HG02852 (cell line): Measurements from ENCODE around the gene LETM1.

Experiments used
- ATAC-seq: cut with Tn5 transposase; IDR thresholded peaks from one replicate; pipeline ENCODE4 v1.9.1; 2021; ENCODE audit warnings: mild to moderate bottlenecking, moderate library complexity; ENCODE audit not compliant: unreplicated experiment

Gene LETM1

GRCh38 chr4:1783015-1783414 lies 72.9 kb downstream of the LETM1 start:
- ATAC-seq = no peak

- ATAC-seq = no peak
Observed at GRCh38 chr4:1780435-1780834, 75.5 kb downstream of the LETM1 start.

- no peak for ATAC-seq
Observed at GRCh38 chr4:1779588-1780382, 76.2 kb downstream of the LETM1 start.

DNA sequence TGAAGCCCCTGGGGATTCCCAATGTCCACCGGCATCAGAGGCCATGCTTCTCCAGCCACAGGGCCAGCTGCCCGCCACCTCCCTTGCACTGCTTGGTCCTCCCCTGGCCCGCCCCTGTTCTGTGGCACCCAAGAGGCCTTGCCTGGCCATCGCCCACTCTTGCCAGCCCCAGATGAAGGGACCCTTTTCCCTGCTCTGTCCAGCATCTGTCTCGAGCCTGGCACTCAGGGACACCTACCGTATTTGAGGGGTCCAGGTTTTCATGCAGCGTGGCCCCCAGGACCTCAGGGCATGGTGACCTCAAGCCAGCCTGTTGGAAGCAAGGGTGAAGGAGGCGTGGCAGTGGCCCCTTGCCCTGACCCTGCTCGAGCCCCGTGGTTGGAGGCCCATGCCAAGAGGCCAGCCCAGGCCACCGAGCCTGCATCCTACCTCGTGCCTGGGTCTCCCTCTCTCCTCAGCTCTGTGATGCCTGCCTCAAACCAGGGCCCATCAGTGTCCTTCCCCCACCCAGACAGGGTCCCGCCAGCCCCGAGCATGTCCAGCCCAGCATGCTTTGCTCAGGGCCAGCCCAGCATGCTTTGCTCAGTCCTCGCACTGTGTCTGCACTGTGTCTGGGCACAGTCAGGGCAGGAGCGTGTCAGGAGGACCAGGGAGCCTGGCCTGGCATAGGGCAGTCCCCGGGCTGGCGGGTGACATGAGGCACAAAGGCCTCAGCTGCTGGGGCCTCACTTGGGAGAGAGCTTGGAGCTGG lies 77.1 kb downstream of the LETM1 start:
- ATAC-seq = no peak

DNA sequence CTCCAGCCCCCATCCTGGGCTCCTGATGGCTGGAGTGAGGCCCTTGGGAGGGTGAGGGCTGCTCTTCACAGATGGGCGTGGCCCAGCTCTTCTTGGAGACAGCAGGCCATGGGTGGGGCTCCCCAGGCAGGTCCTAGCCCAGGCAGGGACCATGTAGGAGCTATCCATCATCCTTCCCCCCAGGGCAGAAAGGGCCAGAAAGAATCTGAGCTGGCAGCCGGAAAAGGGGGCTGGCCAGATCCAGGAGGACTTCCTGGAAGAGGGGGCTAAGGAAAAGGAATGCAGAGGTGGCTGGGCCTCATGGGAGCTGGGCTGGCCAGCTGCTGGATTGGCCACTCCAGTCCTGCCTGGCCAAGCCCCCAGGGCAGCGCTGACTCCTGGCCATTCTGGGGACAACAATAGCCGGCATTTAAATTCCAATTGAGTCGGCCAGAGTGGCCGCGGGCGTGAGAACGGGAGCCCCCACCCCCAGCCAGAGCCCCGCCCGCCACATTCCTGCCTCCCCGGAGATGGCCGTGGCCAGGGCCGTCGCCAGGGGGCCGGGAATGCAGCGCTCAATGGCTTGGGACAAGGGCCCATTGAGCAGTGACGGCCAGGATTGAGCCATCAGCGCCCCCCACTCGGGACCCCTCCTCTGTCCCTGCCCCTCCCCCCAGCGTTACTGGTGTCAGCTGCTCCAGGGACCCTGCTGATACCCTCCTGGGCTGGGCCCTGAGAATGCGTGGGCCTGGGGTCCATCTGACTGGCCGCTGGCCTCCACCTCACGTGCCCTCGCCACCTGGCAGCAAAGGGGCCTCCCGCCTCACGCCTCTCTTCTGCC lies 77.9 kb downstream of the LETM1 start:
- no peak for ATAC-seq

GRCh38 chr4:1776521-1777161 lies 79.3 kb downstream of the LETM1 start:
- ATAC-seq = no peak

DNA sequence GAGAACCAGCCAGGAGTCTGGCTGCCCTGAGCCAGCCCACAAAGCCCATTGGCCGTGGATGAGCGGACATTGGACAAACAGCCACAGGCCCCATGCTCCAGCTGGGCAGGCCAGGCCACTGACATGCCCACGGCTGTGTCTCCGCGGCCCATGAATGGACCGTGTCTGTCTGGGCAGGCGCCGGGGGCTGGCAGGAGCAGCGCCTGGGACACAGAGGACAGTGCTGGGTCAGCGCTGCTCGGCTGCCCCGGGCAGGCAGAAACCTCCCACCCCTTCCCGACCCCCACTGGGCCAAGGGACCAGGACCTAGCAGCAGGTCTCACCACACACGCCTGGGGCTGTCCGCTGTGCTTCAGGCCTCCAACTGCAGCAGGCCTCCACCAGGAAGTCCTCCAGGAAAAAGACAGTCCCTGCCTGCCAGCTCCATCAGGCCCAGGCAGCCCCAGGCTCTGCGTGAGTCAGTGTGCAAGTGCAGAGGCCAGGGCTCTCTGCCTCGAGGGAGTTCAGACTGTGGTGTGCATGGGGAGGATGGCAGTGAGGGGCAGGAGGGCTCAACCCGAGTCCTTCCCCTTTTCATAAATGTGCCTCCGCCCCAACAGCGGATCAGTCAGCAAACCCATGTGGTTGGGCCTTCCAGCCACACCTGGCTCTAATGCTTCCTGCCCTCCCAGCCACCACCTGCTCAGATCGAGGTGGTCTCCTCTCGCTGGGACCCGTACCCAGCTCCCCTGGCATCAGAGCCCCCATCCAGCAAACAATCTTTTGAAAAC lies 80.0 kb downstream of the LETM1 start:
- no peak for ATAC-seq

DNA sequence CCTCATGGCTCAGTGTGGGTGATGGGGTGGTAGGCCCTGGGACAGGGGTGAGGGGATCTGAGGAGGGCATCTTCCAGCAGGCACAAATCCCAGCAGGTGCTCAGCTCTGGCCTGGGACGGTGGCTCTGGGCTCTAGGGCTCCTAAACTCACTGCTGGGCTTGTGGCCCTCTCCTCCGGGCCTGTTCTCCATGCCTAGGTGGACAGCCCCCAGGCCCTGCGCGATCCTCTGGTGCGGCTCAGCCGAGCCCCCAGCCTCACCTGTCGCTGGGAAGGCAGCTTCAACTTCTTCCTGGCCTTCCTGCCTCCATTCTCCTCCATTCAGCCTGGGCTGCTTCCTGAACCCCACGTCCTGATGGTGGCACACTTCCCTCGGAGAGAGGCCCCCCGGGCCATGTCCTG lies 82.2 kb downstream of the LETM1 start:
- no peak for ATAC-seq

GRCh38 chr4:1772853-1773538 lies 83.0 kb downstream of the LETM1 start:
- ATAC-seq = no peak

GRCh38 chr4:1771555-1772305 lies 84.2 kb downstream of the LETM1 start:
- no peak for ATAC-seq

GRCh38 chr4:1770791-1771231 lies 85.1 kb downstream of the LETM1 start:
- ATAC-seq = no peak

DNA sequence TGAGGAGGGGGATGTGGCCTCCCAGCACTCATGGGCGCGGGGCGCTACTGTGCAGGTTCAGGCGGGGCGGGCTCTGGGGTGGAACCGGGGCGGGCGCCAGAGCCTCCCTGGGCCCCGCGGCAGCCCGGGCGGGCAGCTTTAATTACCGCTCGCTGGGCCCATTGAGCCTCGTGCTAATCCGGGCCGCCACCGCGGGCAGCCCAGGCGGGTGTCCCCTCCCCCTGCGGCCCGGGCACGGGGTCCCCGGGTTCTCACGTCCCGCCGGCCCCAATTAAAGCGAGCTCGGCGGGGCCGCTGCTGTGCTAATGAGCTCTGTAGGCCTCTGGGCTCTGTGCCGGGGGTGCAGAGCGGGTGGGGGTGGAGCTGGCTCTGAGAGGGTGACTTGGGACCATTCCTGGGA lies 85.7 kb downstream of the LETM1 start:
- no peak for ATAC-seq

DNA sequence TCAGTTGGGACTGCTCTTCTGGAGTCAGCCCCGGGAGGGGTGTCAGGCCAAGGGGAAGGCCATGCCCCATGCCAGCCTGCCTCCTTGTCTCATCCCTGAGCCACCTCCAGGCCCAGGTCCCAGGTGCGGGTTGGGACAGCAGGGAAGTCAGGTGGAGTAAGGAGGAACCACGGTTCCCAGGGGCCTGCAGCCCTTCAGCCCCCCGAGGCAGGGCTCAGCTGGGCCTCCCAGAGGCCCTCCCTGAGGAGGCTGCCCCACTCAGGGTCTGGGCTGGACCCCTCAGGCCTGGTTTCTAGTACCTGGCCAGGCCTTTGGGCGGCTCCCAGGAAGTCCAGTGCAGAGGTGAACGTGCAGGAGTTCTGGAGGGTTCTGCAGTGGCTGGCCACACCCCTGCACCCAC lies 86.3 kb downstream of the LETM1 start:
- ATAC-seq = no peak

DNA sequence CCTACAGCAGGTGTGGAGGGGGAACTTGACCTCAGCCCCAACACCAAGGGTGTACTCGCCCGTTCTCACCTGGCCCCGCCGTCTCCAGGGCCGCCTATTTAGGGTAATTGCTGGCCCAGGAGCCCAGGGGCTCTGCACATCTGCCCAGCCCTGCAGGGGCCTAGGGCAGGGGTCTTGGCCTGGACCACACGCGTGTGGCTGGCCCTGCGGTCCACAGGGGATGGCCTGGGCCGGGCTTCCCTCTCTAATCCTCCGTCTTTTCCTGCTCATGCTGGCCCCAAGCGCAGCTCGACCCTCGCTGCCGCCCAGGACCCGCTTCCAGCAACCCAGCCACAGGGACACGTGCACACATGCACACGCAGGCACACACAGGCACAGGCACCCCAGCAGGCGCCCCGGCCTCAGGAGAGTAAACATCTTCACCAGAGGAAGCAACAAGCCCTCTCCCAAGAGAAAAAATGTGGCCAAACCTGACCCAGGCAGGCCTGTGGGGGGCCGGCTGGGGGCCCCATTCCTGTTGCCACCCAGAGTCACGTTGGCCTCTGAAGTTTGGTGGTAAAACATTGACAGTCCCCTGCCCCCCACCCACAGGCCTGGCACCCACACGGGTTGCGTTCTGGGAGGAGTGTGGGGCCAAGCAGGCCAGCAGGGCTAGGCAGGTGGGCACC lies 87.5 kb downstream of the LETM1 start:
- no peak for ATAC-seq

- ATAC-seq = no peak
Observed at GRCh38 chr4:1767770-1768366, 88.1 kb downstream of the LETM1 start.

DNA sequence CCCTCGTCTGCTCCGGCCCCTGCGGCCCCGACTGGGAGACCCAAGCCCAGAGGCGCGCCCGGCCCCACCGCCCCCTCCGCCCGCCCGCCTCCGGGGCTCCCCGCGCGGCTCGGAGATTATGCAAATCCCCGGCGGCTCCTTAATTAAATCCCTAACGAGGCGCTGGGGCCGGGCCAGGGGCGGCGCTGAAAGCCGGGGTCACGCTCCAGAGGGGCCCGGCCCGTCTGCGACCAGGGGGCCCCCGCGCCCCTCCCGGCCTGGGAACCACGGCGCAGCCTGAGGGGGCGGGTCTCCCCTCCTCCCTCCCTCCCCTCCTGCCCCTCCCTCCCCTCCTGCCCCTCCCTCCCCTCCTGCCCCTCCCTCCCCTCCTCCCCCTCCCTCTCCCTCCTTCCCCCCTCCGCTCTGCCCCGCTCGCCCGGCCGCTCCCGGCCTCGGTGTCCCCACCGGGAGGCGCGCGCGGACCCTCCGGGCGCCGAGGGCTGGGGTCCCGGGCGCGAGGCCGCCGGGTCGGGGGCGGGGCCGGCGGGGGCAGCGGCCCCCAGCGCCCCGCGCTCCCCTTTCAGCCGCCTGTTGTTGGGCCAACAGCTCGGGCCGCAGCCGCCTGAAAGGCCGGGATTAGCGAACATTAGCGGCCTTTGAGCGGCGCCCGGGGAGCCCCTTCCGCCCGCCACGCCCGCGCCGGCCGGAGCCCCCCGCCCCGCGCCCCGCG lies 88.7 kb downstream of the LETM1 start:
- no peak for ATAC-seq
